SK-N-SH treated with all-trans-retinoic acid at 6 μM for 48 hours (cell line): ENCODE measurements around the gene OR2A5.

Experiments used
- ATAC-seq: fragments of 200-7000 bp; cut with Tn5 transposase; 3 replicates; pipeline ENCODE4 v1.9.1; 2020; ENCODE audit warnings: mild to moderate bottlenecking, moderate library complexity
- ARNTL ChIP-seq: fragments of 450-650 bp; formaldehyde crosslinking; IDR thresholded peaks from 2 replicates; pipeline ENCODE4 v1.5.0; 2020; ENCODE audit warnings: low read depth, mild to moderate bottlenecking, moderate library complexity, borderline replicate concordance
- BACH2 ChIP-seq: fragments of 250-450 bp; sonication (Bioruptor Pico); IDR thresholded peaks from 2 replicates; pipeline ENCODE4 v1.9.0; 2021; ENCODE audit warnings: mild to moderate bottlenecking, borderline replicate concordance
- CREB5 ChIP-seq: fragments of 250-450 bp; sonication (Bioruptor Pico); IDR thresholded peaks from 2 replicates; pipeline ENCODE4 v1.5.1; 2020; ENCODE audit warnings: low read depth, mild to moderate bottlenecking, moderate library complexity
- ESRRG ChIP-seq: fragments of 250-450 bp; sonication (Bioruptor Pico); IDR thresholded peaks from 2 replicates; pipeline ENCODE4 v1.6.1; 2021; ENCODE audit warnings: mild to moderate bottlenecking
- ISL1 ChIP-seq: fragments of 250-450 bp; sonication (Bioruptor Pico); IDR thresholded peaks from 2 replicates; pipeline ENCODE4 v2.1.2; 2022; ENCODE audit warnings: mild to moderate bottlenecking, moderate library complexity
- OSR1 ChIP-seq: fragments of 250-450 bp; sonication (Bioruptor Pico); IDR thresholded peaks from 2 replicates; pipeline ENCODE4 v1.8.0; 2022; ENCODE audit warnings: moderate library complexity, mild to moderate bottlenecking, inconsistent platforms
- PATZ1 ChIP-seq: fragments of 250-450 bp; sonication (Bioruptor Pico); IDR thresholded peaks from 2 replicates; pipeline ENCODE4 v1.8.0; 2020; ENCODE audit warnings: mild to moderate bottlenecking, moderate library complexity, borderline replicate concordance
- PPARA ChIP-seq: fragments of 250-450 bp; sonication (Bioruptor Pico); IDR thresholded peaks from 2 replicates; pipeline ENCODE4 v1.5.0; 2020; ENCODE audit warnings: mild to moderate bottlenecking, borderline replicate concordance
- RARB ChIP-seq: fragments of 250-450 bp; sonication (Bioruptor Pico); IDR thresholded peaks from 2 replicates; pipeline ENCODE4 v1.8.0; 2021; ENCODE audit warnings: mild to moderate bottlenecking, moderate library complexity
- SNAI2 ChIP-seq: fragments of 250-450 bp; sonication (Bioruptor Pico); IDR thresholded peaks from 2 replicates; pipeline ENCODE4 v1.5.0; 2020; ENCODE audit warnings: mild to moderate bottlenecking, moderate library complexity
- TCF4 ChIP-seq: fragments of 250-450 bp; sonication (Bioruptor Pico); IDR thresholded peaks from 2 replicates; pipeline ENCODE4 v1.8.0; 2021; ENCODE audit warnings: mild to moderate bottlenecking, moderate library complexity, borderline replicate concordance
- TSHZ2 ChIP-seq: fragments of 250-450 bp; sonication (Bioruptor Pico); IDR thresholded peaks from 2 replicates; pipeline ENCODE4 v1.5.0; 2020; ENCODE audit warnings: mild to moderate bottlenecking, moderate library complexity
- ZC3H10 ChIP-seq: fragments of 250-450 bp; sonication (Bioruptor Pico); IDR thresholded peaks from 2 replicates; pipeline ENCODE4 v1.5.1; 2021; ENCODE audit warnings: mild to moderate bottlenecking, moderate library complexity
- ZFP3 ChIP-seq: fragments of 250-450 bp; sonication (Bioruptor Pico); IDR thresholded peaks from 2 replicates; pipeline ENCODE4 v1.5.0; 2020; ENCODE audit warnings: mild to moderate bottlenecking, moderate library complexity
- ZNF565 ChIP-seq: fragments of 450-650 bp; formaldehyde crosslinking; conservative IDR thresholded peaks from 2 replicates; pipeline ENCODE4 v1.5.0; 2020; ENCODE audit warnings: low read depth, mild to moderate bottlenecking, moderate library complexity
- ZNF70 ChIP-seq: fragments of 450-650 bp; formaldehyde crosslinking; IDR thresholded peaks from 2 replicates; pipeline ENCODE4 v1.5.0; 2020; ENCODE audit warnings: mild to moderate bottlenecking, moderate library complexity
- ZNF8 ChIP-seq: fragments of 450-650 bp; formaldehyde crosslinking; IDR thresholded peaks from 2 replicates; pipeline ENCODE4 v1.5.0; 2020; ENCODE audit warnings: mild to moderate bottlenecking, moderate library complexity
- TF ChIP-seq, protein P1 (sequence below): fragments of 250-450 bp; sonication (Bioruptor Pico); IDR thresholded peaks from 2 replicates; pipeline ENCODE4 v1.8.0; 2021; ENCODE audit warnings: low read depth, mild to moderate bottlenecking, moderate library complexity, borderline replicate concordance
- TF ChIP-seq, protein P2 (sequence below): fragments of 250-450 bp; sonication (Bioruptor Pico); IDR thresholded peaks from 2 replicates; pipeline ENCODE4 v1.5.1; 2021; ENCODE audit warnings: mild to moderate bottlenecking, moderate library complexity

Gene OR2A5

GRCh38 chr7:144074374-144074773 lies 25.6 kb downstream of the OR2A5 start:
- no peak for ATAC-seq
- TF ChIP-seq BACH2 (CRISPR knock-in tag) (no peak), ZC3H10 (no peak), CREB5 (CRISPR knock-in tag) (no peak), SNAI2 (no peak)

DNA sequence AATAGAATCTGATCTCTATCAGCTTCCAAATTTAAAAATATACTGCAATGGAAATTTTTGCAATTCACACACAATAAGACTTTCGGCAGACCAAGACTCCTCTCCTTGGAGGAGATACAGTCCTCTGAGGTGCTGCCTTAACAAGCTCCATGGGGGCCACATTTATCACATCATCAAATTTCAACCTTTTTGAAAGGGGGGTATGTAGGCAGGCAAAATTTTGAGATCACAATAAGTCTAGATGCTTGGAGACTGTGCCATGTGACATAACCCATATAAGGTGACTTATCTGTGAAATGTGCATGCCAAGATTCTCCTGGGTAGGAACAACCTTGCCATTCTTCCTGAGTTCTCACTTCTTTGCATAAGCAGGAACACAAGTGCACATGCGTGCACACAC lies 37.2 kb downstream of the OR2A5 start, which contains the start of gene OR2A12:
Gene OR2A12, plus strand, starts transcription at position 301 of the 400 bp plus-strand sequence. CDS start 8,830 bp downstream, outside the sequence.
- TF ChIP-seq TSHZ2 = no peak
- TF ChIP-seq ZNF565 (CRISPR knock-in tag) = no peak
- no peak for TF ChIP-seq ESRRG (CRISPR knock-in tag)
- TF ChIP-seq TCF4 (CRISPR knock-in tag) = no peak
- no peak for ATAC-seq

DNA sequence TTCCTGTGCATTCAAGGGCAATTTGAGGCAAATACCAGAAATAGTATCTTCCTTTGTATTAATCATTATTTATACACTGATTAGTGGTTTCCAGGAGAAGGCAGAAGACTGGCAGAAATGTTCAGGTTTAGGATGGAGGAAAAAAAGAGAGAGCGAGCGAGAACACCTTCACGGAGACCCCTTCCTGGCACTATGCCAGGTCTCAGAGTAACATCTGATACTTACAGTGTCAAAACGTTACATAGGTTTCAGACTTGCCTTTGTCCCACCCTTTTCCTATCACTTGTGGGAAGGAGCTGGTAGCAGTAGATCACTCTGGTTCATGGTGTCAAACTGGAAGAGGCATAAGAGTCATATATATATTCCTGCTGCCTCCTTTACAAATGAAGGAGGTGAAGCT lies 38.0 kb downstream of the OR2A5 start:
- TF ChIP-seq SNAI2 (no peak), TCF4 (CRISPR knock-in tag) (no peak), PATZ1 (no peak), ZNF8 (no peak), ESRRG (CRISPR knock-in tag) (no peak), ZFP3 (CRISPR knock-in tag) (no peak), ZNF70 (CRISPR knock-in tag) (no peak), ZNF565 (CRISPR knock-in tag) (no peak), ISL1 (no peak), OSR1 (no peak), ZC3H10 (no peak), RARB (CRISPR knock-in tag) (no peak), ARNTL (no peak)
- TF ChIP-seq, protein P1, sequence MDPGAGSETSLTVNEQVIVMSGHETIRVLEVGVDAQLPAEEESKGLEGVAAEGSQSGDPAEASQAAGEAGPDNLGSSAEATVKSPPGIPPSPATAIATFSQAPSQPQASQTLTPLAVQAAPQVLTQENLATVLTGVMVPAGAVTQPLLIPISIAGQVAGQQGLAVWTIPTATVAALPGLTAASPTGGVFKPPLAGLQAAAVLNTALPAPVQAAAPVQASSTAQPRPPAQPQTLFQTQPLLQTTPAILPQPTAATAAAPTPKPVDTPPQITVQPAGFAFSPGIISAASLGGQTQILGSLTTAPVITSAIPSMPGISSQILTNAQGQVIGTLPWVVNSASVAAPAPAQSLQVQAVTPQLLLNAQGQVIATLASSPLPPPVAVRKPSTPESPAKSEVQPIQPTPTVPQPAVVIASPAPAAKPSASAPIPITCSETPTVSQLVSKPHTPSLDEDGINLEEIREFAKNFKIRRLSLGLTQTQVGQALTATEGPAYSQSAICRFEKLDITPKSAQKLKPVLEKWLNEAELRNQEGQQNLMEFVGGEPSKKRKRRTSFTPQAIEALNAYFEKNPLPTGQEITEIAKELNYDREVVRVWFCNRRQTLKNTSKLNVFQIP (CRISPR knock-in tag) = no peak
- TF ChIP-seq, protein P2, sequence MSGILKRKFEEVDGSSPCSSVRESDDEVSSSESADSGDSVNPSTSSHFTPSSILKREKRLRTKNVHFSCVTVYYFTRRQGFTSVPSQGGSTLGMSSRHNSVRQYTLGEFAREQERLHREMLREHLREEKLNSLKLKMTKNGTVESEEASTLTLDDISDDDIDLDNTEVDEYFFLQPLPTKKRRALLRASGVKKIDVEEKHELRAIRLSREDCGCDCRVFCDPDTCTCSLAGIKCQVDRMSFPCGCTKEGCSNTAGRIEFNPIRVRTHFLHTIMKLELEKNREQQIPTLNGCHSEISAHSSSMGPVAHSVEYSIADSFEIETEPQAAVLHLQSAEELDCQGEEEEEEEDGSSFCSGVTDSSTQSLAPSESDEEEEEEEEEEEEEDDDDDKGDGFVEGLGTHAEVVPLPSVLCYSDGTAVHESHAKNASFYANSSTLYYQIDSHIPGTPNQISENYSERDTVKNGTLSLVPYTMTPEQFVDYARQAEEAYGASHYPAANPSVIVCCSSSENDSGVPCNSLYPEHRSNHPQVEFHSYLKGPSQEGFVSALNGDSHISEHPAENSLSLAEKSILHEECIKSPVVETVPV (CRISPR knock-in tag) = no peak
- ATAC-seq = no peak

DNA sequence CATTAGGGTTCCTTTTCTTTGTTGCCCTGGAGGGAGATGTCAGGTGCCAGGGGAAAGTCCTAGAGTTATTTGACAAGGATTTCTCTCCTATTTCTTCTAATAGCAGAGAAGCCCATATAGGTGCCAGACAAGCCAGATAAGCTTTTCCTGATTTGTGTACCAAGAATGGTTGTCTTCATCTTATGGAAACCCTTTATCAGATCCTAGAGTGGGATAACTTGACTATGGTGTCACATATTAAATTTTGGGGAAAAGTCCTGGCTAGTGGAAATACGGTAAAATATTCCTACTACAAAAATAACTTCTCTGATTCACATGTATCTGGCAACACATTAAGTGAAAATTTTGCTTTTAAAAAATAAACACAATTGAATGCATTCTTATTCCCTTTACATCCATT lies 38.5 kb downstream of the OR2A5 start:
- no peak for ATAC-seq
- TF ChIP-seq TCF4 (CRISPR knock-in tag) = no peak
- TF ChIP-seq, protein P2 (CRISPR knock-in tag) = no peak
- TF ChIP-seq, protein P1 (CRISPR knock-in tag) = no peak
- no peak for TF ChIP-seq PATZ1
- no peak for TF ChIP-seq ZNF70 (CRISPR knock-in tag)
- TF ChIP-seq BACH2 (CRISPR knock-in tag) = no peak
- TF ChIP-seq PPARA (CRISPR knock-in tag) = no peak
- TF ChIP-seq ESRRG (CRISPR knock-in tag) = no peak
- no peak for TF ChIP-seq ZC3H10
- TF ChIP-seq ISL1 = no peak
- TF ChIP-seq CREB5 (CRISPR knock-in tag) = no peak
- TF ChIP-seq OSR1 = no peak
